Osteoblast (primary cell): ENCODE results near the gene DNAH10. TPM values are rescaled to one million over a fixed set of nuclear protein-coding genes. Genes with fewer than 3 reads are reported as not detected.

ENCODE experiments used
- DNase-seq: peaks from one replicate; pipeline ENCODE4 v3.0.0; 2011; ENCODE audit warnings: low spot score, mixed read lengths; ENCODE audit not compliant: insufficient read length; ENCODE audit errors: missing footprints
- H2AFZ ChIP-seq: 2 replicates; pipeline ENCODE4 v1.6.0; 2011; ENCODE audit warnings: mild to moderate bottlenecking, low read length
- H3K27ac ChIP-seq: 2 replicates; pipeline ENCODE4 v1.5.1; 2011; ENCODE audit warnings: mild to moderate bottlenecking, low read depth, low read length, moderate library complexity
- H3K27me3 ChIP-seq: 2 replicates; pipeline ENCODE4 v1.6.0; 2012; ENCODE audit warnings: mild to moderate bottlenecking, control low read depth, inconsistent platforms, low read length, moderate library complexity; ENCODE audit not compliant: insufficient read depth
- H3K36me3 ChIP-seq: 2 replicates; pipeline ENCODE4 v1.5.1; 2011; ENCODE audit warnings: mild to moderate bottlenecking, low read length, control low read depth, moderate library complexity; ENCODE audit not compliant: insufficient read depth
- H3K4me1 ChIP-seq: 2 replicates; pipeline ENCODE4 v1.5.1; 2011; ENCODE audit warnings: mild to moderate bottlenecking, low read length, control low read depth, moderate library complexity; ENCODE audit not compliant: insufficient read depth
- H3K4me2 ChIP-seq: 2 replicates; pipeline ENCODE4 v1.6.0; 2011; ENCODE audit warnings: mild to moderate bottlenecking, low read length; ENCODE audit not compliant: insufficient read depth
- H3K4me3 ChIP-seq: fragments of 200-600 bp; sonication (generic); 3 replicates; pipeline ENCODE4 v1.5.1; 2012; ENCODE audit warnings: mild to moderate bottlenecking, low read length, inconsistent platforms; ENCODE audit not compliant: insufficient read depth
- H3K79me2 ChIP-seq: 2 replicates; pipeline ENCODE4 v1.6.0; 2012; ENCODE audit warnings: mild to moderate bottlenecking, low read length, control low read depth, inconsistent platforms; ENCODE audit not compliant: insufficient read depth
- H3K9me3 ChIP-seq: 2 replicates; pipeline ENCODE4 v1.5.1; 2011; ENCODE audit warnings: low read depth, low read length, control low read depth
- H4K20me1 ChIP-seq: 2 replicates; pipeline ENCODE4 v1.6.0; 2012; ENCODE audit warnings: mild to moderate bottlenecking, low read length, control low read depth; ENCODE audit not compliant: insufficient read depth
- CTCF ChIP-seq: IDR thresholded peaks from 2 replicates; pipeline ENCODE4 v1.5.1; 2011; ENCODE audit warnings: mild to moderate bottlenecking, low read depth, low read length, moderate library complexity; ENCODE audit errors: extremely low read depth
- small RNA-seq: library from RNA; depleted of rRNA; stranded (forward); fragments of <200 nt; gene quantifications from one replicate; pipeline ENCODE3, GENCODE V24; 2012
- total RNA-seq: library from RNA; depleted of rRNA; stranded (reverse); fragments of >200 nt; gene quantifications from 2 replicates; pipeline ENCODE4 v1.2.3, GENCODE V29; 2012

The DNAH10 gene
- total RNA-seq, 1 donor: 0.72 TPM

- Histone ChIP-seq H3K27me3 (no peaks in the 10 kb centered on the region), H4K20me1 (peaks cover 11% of the 10 kb centered on the region), H3K4me1 (peaks cover 19% of the 10 kb centered on the region), H3K79me2 (peaks cover 60% of the 10 kb centered on the region), H2AFZ (no peak overlapping the region), H3K27ac (no peak overlapping the region), H3K36me3 (peaks cover 5% of the 10 kb centered on the region), H3K4me2 (no peak overlapping the region), H3K9me3 (no peaks in the 10 kb centered on the region), H3K4me3 (no peak overlapping the region)
- no peak for TF ChIP-seq CTCF
- DNase-seq: no peak
Measured at GRCh38 chr12:123984903-123985302, 222.8 kb downstream of the DNAH10 start.

Small RNA genes within 50 kb of the gene (small RNA-seq; reads per million reads assigned to genes)
- not detected for gene AC068790.4
- 0.22 reads per million for gene AC068790.6

Other genes with a start within 250 kb of the DNAH10 start
- gene RILPL1, start 228.6 kb upstream of the DNAH10 start, total RNA-seq: 14.7 and 16.3 TPM in 2 replicates
- 382 and 418 TPM in 2 replicates for gene TMED2, start 177.7 kb upstream of the DNAH10 start, total RNA-seq
- gene DDX55, start 160.2 kb upstream of the DNAH10 start, total RNA-seq: 19.2 and 20.6 TPM in 2 replicates
- gene EIF2B1, start 128.6 kb upstream of the DNAH10 start, total RNA-seq: 32.4 and 32.6 TPM in 2 replicates
- gene GTF2H3, start 128.5 kb upstream of the DNAH10 start, total RNA-seq: 35.9 and 38.7 TPM in 2 replicates
- gene TCTN2, start 91.2 kb upstream of the DNAH10 start, total RNA-seq: 23.5 and 23.6 TPM in 2 replicates
- gene ATP6V0A2, start 49.9 kb upstream of the DNAH10 start, total RNA-seq: 27.1 and 31.1 TPM in 2 replicates
- gene CCDC92, start 210.5 kb downstream of the DNAH10 start, total RNA-seq: 25.7 and 29.5 TPM in 2 replicates
- gene ZNF664, start 210.9 kb downstream of the DNAH10 start, total RNA-seq: 95.2 and 114 TPM in 2 replicates